NB4 (cell line): ENCODE data around the gene LIN54.
"Not testable (repeated sequence)": the region's sequence is repeated elsewhere in the genome, so short reads cannot be mapped to it uniquely, and the experiment has no call there.

ENCODE experiments used
- DNase-seq: peaks from one replicate; pipeline ENCODE4 v3.0.0; 2010; ENCODE audit warnings: low read depth
- H3K4me3 ChIP-seq: one replicate; pipeline ENCODE4 v1.5.1; 2011; ENCODE audit warnings: mild to moderate bottlenecking, low read depth, low read length, moderate library complexity
- CTCF ChIP-seq: IDR thresholded peaks from one replicate; pipeline ENCODE4 v1.5.1; 2012; ENCODE audit warnings: low read depth, low read length
- MYC ChIP-seq: IDR thresholded peaks from 2 replicates; pipeline ENCODE4 v1.6.1; 2011; ENCODE audit warnings: low read depth, low read length
- POLR2A ChIP-seq: IDR thresholded peaks from 2 replicates; pipeline ENCODE4 v1.6.1; 2011; ENCODE audit warnings: mild to moderate bottlenecking; ENCODE audit not compliant: insufficient read length; ENCODE audit errors: extremely low read depth
- TF ChIP-seq, protein P1 (sequence below): IDR thresholded peaks from 2 replicates; pipeline ENCODE4 v1.6.1; 2011; ENCODE audit warnings: low read depth, low read length

The LIN54 gene

DNA sequence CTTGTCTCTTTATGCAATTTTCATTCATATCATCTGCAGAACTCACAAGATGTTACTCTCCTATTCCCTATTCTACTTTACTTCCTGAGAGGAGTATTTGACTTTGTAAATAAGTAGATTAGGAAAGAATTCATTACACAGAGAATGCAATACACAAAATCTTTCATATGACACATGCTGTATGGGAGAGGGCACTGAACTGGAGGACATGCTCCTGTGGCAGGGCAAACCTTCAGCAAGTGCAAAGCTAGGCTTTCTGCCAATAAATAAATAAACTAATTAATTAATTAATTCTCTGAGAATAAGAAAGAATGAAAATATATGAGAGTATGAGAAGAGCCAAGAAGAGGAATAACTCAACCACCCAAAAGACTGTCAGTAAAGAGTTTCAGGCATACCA lies 76.2 kb downstream of the LIN54 start:
- TF ChIP-seq MYC: no peak
- TF ChIP-seq CTCF: no peak
- no peak for TF ChIP-seq POLR2A
- TF ChIP-seq, protein P1, sequence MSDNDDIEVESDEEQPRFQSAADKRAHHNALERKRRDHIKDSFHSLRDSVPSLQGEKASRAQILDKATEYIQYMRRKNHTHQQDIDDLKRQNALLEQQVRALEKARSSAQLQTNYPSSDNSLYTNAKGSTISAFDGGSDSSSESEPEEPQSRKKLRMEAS: no peak
- no peak for DNase-seq
- no peak overlapping the region for H3K4me3 ChIP-seq

GRCh38 chr4:82930848-82931755 lies 79.5 kb downstream of the LIN54 start:
- no peak for DNase-seq
- no peak overlapping the region for H3K4me3 ChIP-seq
- TF ChIP-seq CTCF (no peak), POLR2A (no peak), MYC (no peak)
- TF ChIP-seq, protein P1: no peak

- TF ChIP-seq, protein P1: no peak
- TF ChIP-seq MYC (no peak), CTCF (no peak), POLR2A (no peak)
- DNase-seq: no peak
- no peak overlapping the region for H3K4me3 ChIP-seq
Observed at GRCh38 chr4:82921795-82922194, 88.8 kb downstream of the LIN54 start.

DNA sequence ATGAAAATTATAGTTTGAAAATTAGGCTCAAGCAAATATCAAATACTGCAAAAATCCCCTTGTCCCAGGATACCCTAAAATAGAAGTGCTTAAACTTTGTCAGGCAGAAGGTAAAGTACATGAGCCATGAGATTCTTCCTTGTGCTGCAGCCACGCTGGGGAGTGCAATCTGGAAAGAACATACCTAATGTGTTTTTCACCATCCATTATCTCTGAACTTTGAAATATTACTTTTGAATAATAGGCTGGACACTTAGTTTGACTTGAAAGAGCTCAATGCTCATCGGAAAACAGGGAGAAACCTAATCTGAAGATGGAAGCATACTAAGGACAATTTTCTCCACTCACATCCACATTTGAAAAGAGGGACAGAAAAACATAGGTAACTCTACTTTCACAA lies 91.2 kb downstream of the LIN54 start:
- TF ChIP-seq MYC (no peak), POLR2A (no peak), CTCF (no peak)
- TF ChIP-seq, protein P1: no peak
- no peak for DNase-seq
- H3K4me3 ChIP-seq: no peak overlapping the region

DNA sequence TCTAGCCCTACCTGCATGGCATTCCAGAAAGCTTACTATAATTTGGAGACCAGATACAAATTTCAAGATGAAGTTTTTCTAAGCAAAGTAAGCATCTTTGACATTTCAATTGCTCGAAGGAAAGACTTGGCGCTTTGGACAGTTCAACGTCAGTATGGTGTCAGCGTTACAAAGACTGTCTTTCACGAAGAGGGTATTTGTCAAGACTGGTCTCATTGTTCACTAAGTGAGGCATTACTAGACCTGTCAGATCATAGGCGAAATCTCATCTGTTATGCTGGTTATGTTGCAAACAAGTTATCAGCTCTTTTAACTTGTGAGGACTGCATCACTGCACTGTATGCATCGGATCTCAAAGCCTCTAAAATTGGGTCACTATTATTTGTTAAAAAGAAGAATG lies 92.5 kb downstream of the LIN54 start:
- no peak for DNase-seq

GRCh38 chr4:82913968-82914367 lies 96.7 kb downstream of the LIN54 start:
- DNase-seq, H3K4me3 ChIP-seq: not testable (repeated sequence)

More for the DNA sequence above, 92.5 kb downstream of the LIN54 start:
- TF ChIP-seq POLR2A (no peak), CTCF (no peak), MYC (no peak)
- TF ChIP-seq, protein P1: no peak
- H3K4me3 ChIP-seq: no peak overlapping the region
